Transverse colon (tissue), 4 donors: ENCODE measurements around the gene SEPTIN2. TPM values are rescaled to one million over a fixed set of nuclear protein-coding genes. Genes with fewer than 3 reads are reported as not detected.
"Not testable (repeated sequence)": the region's sequence is repeated elsewhere in the genome, so short reads cannot be mapped to it uniquely, and the experiment has no call there.

Experiments used
- DNase-seq: peaks from one replicate; pipeline ENCODE4 v3.0.0-alpha.2; 2019
- H3K27ac ChIP-seq, 4 donors: fragments of 200-600 bp; sonication (generic); 2 replicates each; pipeline ENCODE4 v1.5.1; 2016 to 2018; ENCODE audit warnings: inconsistent platforms in 4 of 4
- H3K27me3 ChIP-seq: fragments of 200-600 bp; sonication (generic); 2 replicates; pipeline ENCODE4 v1.5.1; 2017; ENCODE audit warnings: inconsistent platforms
- H3K36me3 ChIP-seq, 4 donors: fragments of 200-600 bp; sonication (generic); 2 replicates each; pipeline ENCODE4 v1.5.1; 2017 to 2019; ENCODE audit warnings: inconsistent platforms in 4 of 4
- H3K4me1 ChIP-seq, 4 donors: fragments of 200-600 bp; sonication (generic); 2 replicates each; pipeline ENCODE4 v1.5.1; 2017 to 2020; ENCODE audit warnings: inconsistent platforms in 4 of 4
- H3K4me3 ChIP-seq, 4 donors: fragments of 200-600 bp; sonication (generic); 1 replicate in 1 of 4; 2 replicates in 3 of 4; pipeline versions ENCODE4 v1.5.1 to v1.6.1; 2017 to 2019; ENCODE audit warnings: inconsistent platforms in 4 of 4
- H3K9me3 ChIP-seq, 2 donors: fragments of 200-600 bp; sonication (generic); 2 replicates each; pipeline ENCODE4 v1.5.1; 2017 to 2019; ENCODE audit warnings: inconsistent platforms in 2 of 2
- EP300 ChIP-seq: sonication (generic); formaldehyde crosslinking; IDR thresholded peaks from one replicate; pipeline ENCODE4 v1.6.1; 2017; ENCODE audit warnings: antibody characterized with exemption, low read depth
- POLR2A ChIP-seq: fragments of 450-650 bp; IDR thresholded peaks from one replicate; pipeline ENCODE4 v1.6.1; 2016; ENCODE audit warnings: antibody characterized with exemption, mild to moderate bottlenecking, moderate library complexity
- POLR2AphosphoS5 ChIP-seq, 3 donors: sonication (generic); formaldehyde crosslinking; IDR thresholded peaks; one replicate each; pipeline ENCODE4 v1.6.1; 2016; ENCODE audit warnings: antibody characterized with exemption in 3 of 3
- WGBS, 2 donors: methylation state at CpG; one replicate each; pipeline ENCODE4 v1.1.5; 2018; ENCODE audit warnings: low coverage in 1 of 2; 5-methylcytosine and 5-hydroxymethylcytosine counted together
- in situ Hi-C, 4 donors: fragments of 200-750 bp; cut with MboI; loops; one replicate each; pipeline versions ENCODE4 v1.15.0 to v1.15.1; 2017; ENCODE audit warnings: low sequenced_read_pairs in 3 of 4, low pct_ligation_motif_present in 1 of 4, low pct_unique_long_range_greater_than_20kb in 1 of 4
- intact Hi-C: fragments of 100-400 bp; cut with DNase I; formaldehyde crosslinking; loops from one replicate; pipeline ENCODE4 v1.15.1; 2023; ENCODE audit warnings: low total_unique reads
- total RNA-seq, 4 donors: library from RNA; depleted of rRNA; stranded (reverse); fragments of >200 nt; gene quantifications; one replicate each; pipeline ENCODE4 v1.1.0, GENCODE V29; 2016
- TF ChIP-seq, protein P1 (sequence below), 5 experiments: fragments of 200-600 bp in 3 of 5; fragments of 450-650 bp in 2 of 5; sonication (generic) in 3 of 5; IDR thresholded peaks; 1 replicate in 2 of 5; 2 replicates in 3 of 5; pipeline ENCODE4 v1.5.1; 2016 to 2017; ENCODE audit warnings: antibody characterized with exemption in 5 of 5, inconsistent platforms in 3 of 5, mild to moderate bottlenecking in 2 of 5, moderate library complexity in 1 of 5

Gene SEPTIN2
- total RNA-seq, 4 donors from 2014 or later: 116 to 264 (median 180) TPM

DNA sequence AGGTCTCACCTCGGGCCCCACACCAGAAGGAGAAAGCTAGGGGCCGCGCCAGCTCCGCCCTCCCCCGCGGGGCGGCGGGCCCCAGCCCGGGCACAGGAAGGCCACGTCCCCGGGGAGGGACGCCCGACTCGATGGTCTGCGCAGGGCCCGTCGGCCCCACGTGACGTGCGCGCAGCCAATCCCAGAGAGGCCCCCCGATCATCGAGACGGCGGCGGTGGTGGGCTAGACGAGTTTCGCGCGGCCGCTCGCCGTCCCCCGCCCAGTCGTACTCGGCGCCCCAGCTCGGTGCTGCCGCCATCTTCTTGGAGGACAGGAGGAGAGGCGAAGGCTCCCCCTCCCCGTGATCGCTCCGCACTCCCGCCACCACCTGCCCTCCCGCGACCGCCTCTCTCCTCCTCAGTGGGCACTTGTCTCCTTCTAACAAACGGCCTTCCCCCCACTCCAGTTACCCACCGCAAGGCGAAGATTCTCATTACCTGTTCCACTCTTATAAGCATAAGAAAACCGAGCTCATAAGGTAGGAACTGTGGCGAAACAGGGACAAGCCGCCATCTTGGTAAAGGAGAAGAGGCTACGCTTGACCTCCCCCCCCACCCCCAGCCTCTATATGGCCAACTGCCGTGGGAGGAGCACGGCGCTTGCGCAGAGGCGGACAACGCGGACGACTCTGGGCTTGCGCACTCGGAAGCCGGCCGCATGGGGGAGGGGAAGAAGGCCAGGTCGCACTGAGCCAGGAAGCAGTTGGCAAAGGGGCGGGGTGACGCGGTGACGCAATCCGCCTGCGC is 439 bp upstream of the SEPTIN2 start, which contains the start of gene HDLBP:
TSS of gene HDLBP (minus strand) at position 580 of the 786 bp plus-strand sequence. CDS start 48,803 bp downstream, outside the sequence.
- Histone ChIP-seq H3K36me3 (peaks cover 0 to 2% (median 0%) of the 10 kb centered on the region in 4 donors), H3K4me1 (peaks cover 18 to 72% (median 32%) of the 10 kb centered on the region in 4 donors), H3K4me3 (peak within 1 kb of the TSS; percentile 59 to 89 (median 87)), H3K27ac (peak within 1 kb of the TSS; percentile 96 to 99 (median 98)), H3K27me3 (no peaks in the 10 kb centered on the region), H3K9me3 (no peaks in the 10 kb centered on the region)
- in situ Hi-C loops: no loop called here
- peak; percentile 100 for DNase-seq
- intact Hi-C loops: loop anchor here (2.0 kb wide), 1 partner anchor 42 kb away; no protein-coding TSS in a partner anchor
- TF ChIP-seq EP300 (no peak), POLR2AphosphoS5 (IDR thresholded peaks at IDR 0.05) (peak; percentile 80 to 86 (median 82)), POLR2A (peak; percentile 92)
- TF ChIP-seq, protein P1, sequence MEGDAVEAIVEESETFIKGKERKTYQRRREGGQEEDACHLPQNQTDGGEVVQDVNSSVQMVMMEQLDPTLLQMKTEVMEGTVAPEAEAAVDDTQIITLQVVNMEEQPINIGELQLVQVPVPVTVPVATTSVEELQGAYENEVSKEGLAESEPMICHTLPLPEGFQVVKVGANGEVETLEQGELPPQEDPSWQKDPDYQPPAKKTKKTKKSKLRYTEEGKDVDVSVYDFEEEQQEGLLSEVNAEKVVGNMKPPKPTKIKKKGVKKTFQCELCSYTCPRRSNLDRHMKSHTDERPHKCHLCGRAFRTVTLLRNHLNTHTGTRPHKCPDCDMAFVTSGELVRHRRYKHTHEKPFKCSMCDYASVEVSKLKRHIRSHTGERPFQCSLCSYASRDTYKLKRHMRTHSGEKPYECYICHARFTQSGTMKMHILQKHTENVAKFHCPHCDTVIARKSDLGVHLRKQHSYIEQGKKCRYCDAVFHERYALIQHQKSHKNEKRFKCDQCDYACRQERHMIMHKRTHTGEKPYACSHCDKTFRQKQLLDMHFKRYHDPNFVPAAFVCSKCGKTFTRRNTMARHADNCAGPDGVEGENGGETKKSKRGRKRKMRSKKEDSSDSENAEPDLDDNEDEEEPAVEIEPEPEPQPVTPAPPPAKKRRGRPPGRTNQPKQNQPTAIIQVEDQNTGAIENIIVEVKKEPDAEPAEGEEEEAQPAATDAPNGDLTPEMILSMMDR (IDR thresholded peaks at IDR 0.05): peak in 2 of 5 experiments; percentile 11 to 17
- WGBS, 2 donors: 2% methylated on average over 49 of the region's 73 CpGs; no CpG with 5 or more reads in 1 of the 2 donors

DNA sequence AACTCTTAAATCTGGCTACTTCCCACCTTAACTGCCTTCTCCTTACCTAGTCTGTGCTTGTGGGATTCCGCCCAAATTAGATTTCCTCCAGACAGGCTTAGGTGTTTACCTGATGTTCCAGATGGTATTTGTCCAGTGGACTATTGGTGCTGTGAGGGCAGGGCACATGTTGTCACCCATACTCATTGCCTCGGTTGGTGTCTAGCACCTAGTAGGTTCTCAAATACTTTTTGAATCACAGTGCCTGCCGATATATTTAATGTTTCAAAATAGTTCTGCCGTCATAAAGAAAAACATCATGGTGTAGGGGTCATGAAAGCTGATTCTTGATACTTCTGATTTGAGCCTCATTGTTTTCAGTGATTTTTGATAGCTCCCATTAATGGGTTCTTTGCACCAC is 1.1 kb downstream of the SEPTIN2 start:
- peak overlapping the region; percentile 96 to 99 (median 98) for H3K27ac ChIP-seq
- H3K4me3 ChIP-seq: peak overlapping the region; percentile 59 to 89 (median 87)
- intact Hi-C loops (no loop called here), in situ Hi-C loops (no loop called here)
- 4 to 10% methylated on average over 3 to 4 of the region's 4 CpGs for WGBS, 2 donors
- H3K36me3 ChIP-seq: no peaks in the 10 kb centered on the region
- peaks cover 20 to 76% (median 43%) of the 10 kb centered on the region in 4 donors for H3K4me1 ChIP-seq
- H3K9me3 ChIP-seq: no peaks in the 10 kb centered on the region
- no peaks in the 10 kb centered on the region for H3K27me3 ChIP-seq
- no peak for DNase-seq
- TF ChIP-seq POLR2A (no peak), EP300 (no peak), POLR2AphosphoS5 (IDR thresholded peaks at IDR 0.05) (no peak)
- TF ChIP-seq, protein P1 (IDR thresholded peaks at IDR 0.05): no peak

DNA sequence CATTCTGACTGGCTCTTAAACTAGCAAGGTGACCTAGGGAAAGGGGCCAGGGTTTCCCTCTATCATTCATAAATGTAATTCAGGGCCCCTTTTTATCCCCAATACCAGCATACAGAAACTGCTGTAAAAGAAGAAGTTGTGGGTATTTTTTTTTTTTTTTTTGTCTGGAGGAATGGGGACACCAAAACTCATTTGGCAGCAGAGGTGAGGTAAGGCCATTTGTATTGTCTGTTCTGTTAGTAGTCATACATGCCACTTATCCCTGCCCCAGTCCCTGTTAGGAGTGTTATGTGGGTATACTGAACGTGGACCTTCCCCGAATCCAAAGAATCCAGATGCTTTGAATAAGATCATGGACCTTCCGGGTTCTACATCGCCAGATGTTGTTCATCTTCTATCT is 1.7 kb downstream of the SEPTIN2 start:
- no peak for TF ChIP-seq POLR2AphosphoS5 (IDR thresholded peaks at IDR 0.05)
- no peak for TF ChIP-seq POLR2A
- TF ChIP-seq EP300: no peak
- TF ChIP-seq, protein P1 (IDR thresholded peaks at IDR 0.05): no peak
- no peak for DNase-seq
- WGBS, 2 donors: 58% methylated on average over 2 to 4 of the region's 4 CpGs
- H3K27ac ChIP-seq: peak overlapping the region; percentile 96 to 99 (median 98)
- peaks cover 21 to 76% (median 47%) of the 10 kb centered on the region in 4 donors for H3K4me1 ChIP-seq
- in situ Hi-C loops: no loop called here
- intact Hi-C loops: no loop called here
- H3K9me3 ChIP-seq: no peaks in the 10 kb centered on the region
- peak overlapping the region in 3 of 4 donors; percentile 59 to 89 (median 89) for H3K4me3 ChIP-seq
- no peaks in the 10 kb centered on the region for H3K36me3 ChIP-seq
- no peaks in the 10 kb centered on the region for H3K27me3 ChIP-seq

DNA sequence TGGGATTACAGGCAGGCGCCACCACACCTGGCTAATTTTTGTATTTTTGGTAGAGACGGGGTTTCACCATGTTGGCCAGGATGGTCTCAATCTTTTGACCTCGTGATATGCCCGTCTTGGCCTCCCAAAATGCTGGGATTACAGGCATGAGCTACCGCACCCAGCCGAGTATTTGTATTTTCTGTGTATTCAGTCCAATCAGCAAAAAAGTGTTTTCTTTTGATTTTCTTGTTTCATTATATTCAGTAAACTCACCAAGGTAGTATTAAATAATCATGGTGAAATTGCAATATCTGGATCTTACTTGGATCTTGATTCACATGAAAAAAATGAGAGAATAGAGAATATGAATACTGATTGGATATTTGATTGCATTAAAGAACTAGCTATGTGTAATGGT is 3.1 kb downstream of the SEPTIN2 start:
- H3K36me3 ChIP-seq, intact Hi-C loops, H3K9me3 ChIP-seq, in situ Hi-C loops, H3K4me3 ChIP-seq, H3K27me3 ChIP-seq, H3K27ac ChIP-seq, DNase-seq: not testable (repeated sequence)
- peaks cover 21 to 78% (median 44%) of the 10 kb centered on the region in 4 donors for H3K4me1 ChIP-seq
- WGBS, 2 donors: 94 to 100% methylated on average over 2 to 6 of the region's 6 CpGs
